C4-2B (cell line): ENCODE results near the gene B4GALNT3.

Experiments used
- H3K27ac ChIP-seq: fragments of 450-650 bp; 2 replicates; pipeline ENCODE4 v1.5.1; 2017
- ZFX ChIP-seq: fragments of 450-650 bp; IDR thresholded peaks from 2 replicates; pipeline ENCODE4 v1.6.1; 2017
- TF ChIP-seq, protein P1 (sequence below): fragments of 450-650 bp; conservative IDR thresholded peaks from 2 replicates; pipeline ENCODE4 v1.5.1; 2017; ENCODE audit warnings: mild to moderate bottlenecking

The B4GALNT3 gene

DNA sequence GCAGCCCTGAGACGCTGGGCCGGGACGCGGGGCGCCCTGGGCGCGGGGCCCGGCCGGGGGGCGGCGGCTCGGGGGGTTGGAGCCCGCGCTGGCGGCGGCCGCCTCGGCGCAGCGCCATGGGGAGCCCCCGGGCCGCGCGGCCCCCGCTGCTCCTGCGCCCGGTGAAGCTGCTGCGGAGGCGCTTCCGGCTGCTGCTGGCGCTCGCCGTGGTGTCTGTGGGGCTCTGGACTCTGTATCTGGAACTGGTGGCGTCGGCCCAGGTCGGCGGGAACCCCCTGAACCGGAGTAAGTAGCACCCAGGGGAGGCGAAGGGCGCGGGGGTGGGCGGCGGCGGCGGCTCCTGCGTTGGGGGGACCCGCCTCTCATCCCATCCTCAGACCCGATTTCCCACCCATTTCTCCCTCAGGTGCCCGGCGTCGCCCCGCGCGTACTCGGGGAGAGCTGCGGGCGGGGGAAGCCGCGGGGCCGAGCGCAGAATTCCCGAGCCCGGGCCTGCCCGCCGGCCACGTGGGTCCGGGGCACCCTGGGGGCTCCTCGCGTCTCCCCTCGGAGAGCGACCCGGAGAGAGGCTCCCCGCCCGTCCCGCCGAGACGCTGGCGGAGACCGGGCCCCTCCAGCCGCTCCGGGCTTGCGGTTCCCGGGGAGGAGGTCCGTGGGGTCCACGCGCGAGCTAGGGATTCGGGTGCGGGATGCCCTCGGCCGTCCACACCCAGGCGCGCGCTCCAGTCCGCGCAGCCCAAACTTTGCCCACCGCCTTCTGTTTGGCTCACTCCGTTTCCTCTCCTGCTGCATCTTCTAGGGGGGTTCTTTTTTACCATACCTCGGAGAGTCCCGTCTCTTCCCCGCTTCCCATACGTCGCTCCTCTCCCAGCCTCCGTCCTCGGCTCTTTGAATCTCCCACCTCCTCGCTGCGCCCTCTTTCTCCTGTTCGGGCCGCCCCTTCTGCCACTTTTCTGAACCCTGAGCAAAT lies 807 bp downstream of the B4GALNT3 start:
- TF ChIP-seq ZFX, result no peak
- TF ChIP-seq, protein P1, sequence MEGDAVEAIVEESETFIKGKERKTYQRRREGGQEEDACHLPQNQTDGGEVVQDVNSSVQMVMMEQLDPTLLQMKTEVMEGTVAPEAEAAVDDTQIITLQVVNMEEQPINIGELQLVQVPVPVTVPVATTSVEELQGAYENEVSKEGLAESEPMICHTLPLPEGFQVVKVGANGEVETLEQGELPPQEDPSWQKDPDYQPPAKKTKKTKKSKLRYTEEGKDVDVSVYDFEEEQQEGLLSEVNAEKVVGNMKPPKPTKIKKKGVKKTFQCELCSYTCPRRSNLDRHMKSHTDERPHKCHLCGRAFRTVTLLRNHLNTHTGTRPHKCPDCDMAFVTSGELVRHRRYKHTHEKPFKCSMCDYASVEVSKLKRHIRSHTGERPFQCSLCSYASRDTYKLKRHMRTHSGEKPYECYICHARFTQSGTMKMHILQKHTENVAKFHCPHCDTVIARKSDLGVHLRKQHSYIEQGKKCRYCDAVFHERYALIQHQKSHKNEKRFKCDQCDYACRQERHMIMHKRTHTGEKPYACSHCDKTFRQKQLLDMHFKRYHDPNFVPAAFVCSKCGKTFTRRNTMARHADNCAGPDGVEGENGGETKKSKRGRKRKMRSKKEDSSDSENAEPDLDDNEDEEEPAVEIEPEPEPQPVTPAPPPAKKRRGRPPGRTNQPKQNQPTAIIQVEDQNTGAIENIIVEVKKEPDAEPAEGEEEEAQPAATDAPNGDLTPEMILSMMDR, result no peak
- H3K27ac ChIP-seq, result peak overlapping the region; percentile 16; the same call in 1 of the 2 replicates

DNA sequence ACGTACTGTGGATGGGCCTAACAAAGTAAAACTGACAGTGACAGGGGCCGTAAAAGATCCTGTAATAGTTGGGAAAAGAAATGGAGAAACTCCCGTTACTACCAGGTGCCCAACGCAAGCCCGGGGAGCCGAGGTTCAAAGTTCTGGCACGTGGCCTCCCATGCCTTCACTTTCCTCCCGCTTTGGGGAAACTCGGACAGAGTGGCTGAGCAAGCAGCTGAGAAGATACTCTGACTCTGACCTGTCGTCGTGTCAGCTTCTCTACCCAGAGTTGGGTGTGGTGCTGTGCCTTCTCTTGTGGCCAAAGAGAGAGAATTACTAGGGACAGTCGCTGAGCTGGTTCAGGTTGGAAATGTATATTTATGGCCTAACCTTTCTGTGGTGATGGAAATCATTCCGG lies 1.7 kb downstream of the B4GALNT3 start:
- TF ChIP-seq, protein P1, result no peak
- no peak for TF ChIP-seq ZFX
- no peak overlapping the region for H3K27ac ChIP-seq

DNA sequence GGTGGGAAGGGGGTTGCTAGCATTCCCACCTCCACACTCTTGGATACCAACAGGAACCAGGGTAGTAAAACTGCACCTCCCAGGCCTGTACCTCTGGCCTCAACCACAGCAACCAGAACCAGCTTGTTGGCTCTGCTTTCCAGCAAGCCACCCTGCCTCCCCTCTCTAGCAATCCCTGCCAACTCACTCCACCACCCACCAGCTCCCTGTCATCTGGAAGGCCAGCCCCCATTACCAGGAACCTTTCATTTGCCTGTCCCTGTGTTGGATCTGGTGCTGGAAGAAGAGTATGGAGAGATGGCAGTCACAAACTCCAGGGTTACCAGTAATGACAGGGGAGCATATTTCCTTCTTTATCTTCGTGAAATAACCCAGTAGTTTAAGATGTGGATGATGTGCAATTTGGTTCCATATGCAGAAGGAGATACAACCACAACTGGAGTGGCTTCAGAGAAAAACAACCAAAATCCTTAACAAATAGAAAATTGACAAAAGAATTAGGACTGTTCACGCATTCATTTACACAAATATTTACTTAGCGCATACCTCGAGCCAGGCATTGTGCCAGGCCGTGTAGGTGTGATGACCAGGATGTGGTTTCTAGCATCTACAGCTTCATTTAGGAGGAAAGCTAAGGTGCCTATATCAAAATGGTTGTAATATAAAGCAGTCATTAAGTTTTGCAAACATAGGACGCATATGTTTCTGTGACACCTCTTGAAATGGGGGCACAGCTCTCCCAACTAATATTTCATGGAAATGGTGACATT lies 3.4 kb downstream of the B4GALNT3 start:
- TF ChIP-seq, protein P1, result no peak
- TF ChIP-seq ZFX, result no peak
- H3K27ac ChIP-seq, result no peak overlapping the region

DNA sequence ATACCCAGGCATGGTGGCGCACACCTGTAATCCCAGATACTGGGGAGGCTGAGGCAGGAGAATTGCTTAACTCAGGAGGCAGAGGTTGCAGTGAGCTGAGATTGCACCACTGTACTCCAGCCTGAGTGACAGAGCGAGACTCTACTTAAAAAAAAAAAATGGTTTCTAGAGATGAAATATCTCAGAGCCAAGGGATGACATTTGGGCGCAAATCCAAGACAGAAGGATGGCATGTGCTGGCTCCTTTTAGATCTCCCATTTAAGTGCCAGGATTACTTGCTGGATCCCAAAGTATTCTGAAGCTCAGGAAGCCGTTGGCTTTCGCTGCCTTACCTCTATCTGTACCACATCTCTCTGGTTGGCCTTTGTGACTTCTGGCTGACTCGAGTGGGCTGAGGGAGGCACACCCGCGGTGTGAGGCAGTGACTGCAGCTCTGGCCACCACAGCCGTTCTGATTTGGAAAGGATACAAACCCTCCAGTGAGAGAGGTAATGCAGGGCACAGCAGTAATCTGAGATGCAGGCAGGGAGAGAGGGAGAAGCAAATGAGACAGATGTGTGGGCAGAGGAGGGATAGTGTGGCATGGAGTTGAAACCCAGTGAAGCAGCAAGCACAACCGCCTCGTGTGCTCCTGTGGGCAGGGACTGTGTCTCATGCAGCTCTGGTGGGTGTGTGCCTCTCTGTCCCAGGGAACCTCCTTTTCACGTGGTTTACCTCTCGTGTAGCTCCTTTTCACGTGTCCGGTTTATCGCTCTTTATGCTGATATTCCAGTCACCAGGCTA lies 4.9 kb downstream of the B4GALNT3 start:
- no peak for TF ChIP-seq ZFX
- TF ChIP-seq, protein P1, result no peak

DNA sequence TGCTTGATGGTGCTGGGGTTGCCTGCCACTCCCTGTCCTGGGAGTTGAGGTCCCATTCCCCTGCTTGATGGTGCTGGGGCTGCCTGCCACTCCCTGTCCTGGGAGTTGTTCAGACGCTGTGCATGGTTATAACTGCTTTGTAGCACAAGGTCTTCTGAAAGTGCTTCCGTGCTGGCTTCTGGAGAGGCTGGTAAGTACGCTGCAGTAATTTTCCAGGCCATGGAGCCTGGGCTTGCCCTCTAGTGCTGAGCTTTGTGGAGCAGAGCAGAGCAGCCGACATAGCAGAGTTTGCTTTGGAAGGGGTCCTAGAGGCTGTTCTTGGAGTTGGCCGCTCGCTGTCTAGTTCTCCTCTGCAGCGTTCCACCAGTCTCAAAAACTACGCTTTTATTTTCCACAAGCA lies 6.3 kb downstream of the B4GALNT3 start:
- TF ChIP-seq, protein P1, result no peak
- no peak for TF ChIP-seq ZFX
- no peak overlapping the region for H3K27ac ChIP-seq

More for the DNA sequence above, 4.9 kb downstream of the B4GALNT3 start:
- H3K27ac ChIP-seq, result no peak overlapping the region

DNA sequence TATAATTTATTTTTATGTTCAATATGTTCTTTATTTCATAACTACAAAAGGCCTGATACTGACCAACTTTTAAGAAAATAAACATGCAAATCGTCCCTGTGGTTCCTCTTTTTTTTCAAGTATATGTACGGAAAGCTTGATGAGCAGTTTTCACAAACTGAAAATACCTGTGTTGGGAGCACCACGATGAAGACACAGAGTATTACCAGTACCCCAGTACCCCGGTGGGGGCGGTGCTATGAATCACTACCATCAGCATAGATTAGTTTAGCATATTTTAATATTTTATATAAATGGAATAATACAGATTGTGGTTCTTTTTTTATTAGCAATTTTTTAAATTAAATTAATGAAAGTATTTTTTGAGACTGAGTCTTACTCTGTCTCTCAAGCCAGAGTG lies 7.0 kb downstream of the B4GALNT3 start:
- TF ChIP-seq ZFX, result no peak
- TF ChIP-seq, protein P1, result no peak
- H3K27ac ChIP-seq, result no peak overlapping the region
